K562 (cell line): Measurements from ENCODE around the gene ZW10. TPM values are rescaled to one million over a fixed set of nuclear protein-coding genes. Genes with fewer than 3 reads are reported as not detected.

Source experiments
- ILF3 ChIP-seq: fragments of 450-650 bp; IDR thresholded peaks from 2 replicates; pipeline ENCODE4 v1.6.1; 2018; ENCODE audit warnings: antibody characterized with exemption, mild to moderate bottlenecking, moderate library complexity, borderline replicate concordance
- MYBL2 ChIP-seq, 2 experiments: fragments of 450-650 bp in 1 of 2; sonication (generic) in 1 of 2; formaldehyde crosslinking in 1 of 2; IDR thresholded peaks; 2 replicates each; pipeline versions ENCODE4 v1.6.1 to v1.8.1; 2017 to 2022; ENCODE audit warnings: borderline replicate concordance in 1 of 2, inconsistent platforms in 1 of 2, low read depth in 1 of 2, mild to moderate bottlenecking in 1 of 2, missing genetic modification reagents in 1 of 2, moderate library complexity in 1 of 2
- RBM39 ChIP-seq: fragments of 200-400 bp; formaldehyde crosslinking; optimal IDR thresholded peaks from 2 replicates; pipeline ENCODE3; 2018; ENCODE audit warnings: low read depth, low read length
- REST ChIP-seq, 2 experiments: fragments of 450-650 bp; formaldehyde crosslinking in 1 of 2; IDR thresholded peaks; 2 replicates each; pipeline versions ENCODE4 v1.4.0 to v1.6.1; 2014 to 2020; ENCODE audit warnings: mild to moderate bottlenecking in 2 of 2, borderline replicate concordance in 1 of 2, low read depth in 1 of 2
- ZNF407 ChIP-seq: fragments of 450-650 bp; IDR thresholded peaks from 2 replicates; pipeline ENCODE4 v1.6.1; 2016; ENCODE audit warnings: low read depth
- ZNF785 ChIP-seq: fragments of 250-450 bp; sonication (Bioruptor Pico); IDR thresholded peaks from 2 replicates; pipeline ENCODE4 v1.4.0; 2020; ENCODE audit warnings: mild to moderate bottlenecking
- polyA plus RNA-seq, 8 experiments: library from polyadenylated mRNA; depleted of rRNA in 4 of 8; stranded (reverse) in 5 of 8; unstranded in 3 of 8; fragments of >200 nt; fragmentation: Nextera tagmentation in 2 of 8; fragmentation: Illumina TruSeq in 1 of 8; extraction: Ambion mirVana in 2 of 8; extraction: Trizol in 1 of 8; gene quantifications; 2 replicates each; pipeline versions ENCODE4 v1.2.1 to v1.2.3, GENCODE V29; 2011 to 2014; ENCODE audit warnings: inconsistent platforms in 1 of 8, missing spikeins in 1 of 8
- total RNA-seq, 7 experiments: library from RNA; depleted of rRNA in 6 of 7; stranded (reverse); fragments of >200 nt in 6 of 7; fragmentation: Illumina TruSeq in 2 of 7; extraction: Trizol in 2 of 7; gene quantifications; 2 replicates each; pipeline versions ENCODE4 v1.2.1 to v1.2.3, GENCODE V29; 2011 to 2021; ENCODE audit warnings: low replicate concordance in 1 of 7
- TF ChIP-seq, protein P1 (sequence below): sonication (generic); formaldehyde crosslinking; IDR thresholded peaks from 2 replicates; pipeline ENCODE4 v1.8.0; 2022; ENCODE audit warnings: mild to moderate bottlenecking, missing genetic modification reagents, borderline replicate concordance

Gene ZW10
- total and polyA plus RNA-seq, 9 of the 15 experiments (the other 6 are each of a cell fraction or from before 2014, with no cell fraction given): 9.4 to 37.7 (median 25.0) TPM

GRCh38 chr11:113796663-113797259 lies 23.3 kb upstream of the ZW10 start (continued):
- peak; percentile 16; the same call in 1 of the 2 replicates for TF ChIP-seq REST (IDR thresholded peaks at IDR 0.05; ENCODE audit: borderline replicate concordance)
- TF ChIP-seq REST (CRISPR knock-in tag; IDR thresholded peaks at IDR 0.05; ENCODE audit: low read depth): no peak
- TF ChIP-seq ILF3: no peak
- TF ChIP-seq ZNF407: no peak
- no peak for TF ChIP-seq ZNF785 (CRISPR knock-in tag)
- TF ChIP-seq, protein P1, sequence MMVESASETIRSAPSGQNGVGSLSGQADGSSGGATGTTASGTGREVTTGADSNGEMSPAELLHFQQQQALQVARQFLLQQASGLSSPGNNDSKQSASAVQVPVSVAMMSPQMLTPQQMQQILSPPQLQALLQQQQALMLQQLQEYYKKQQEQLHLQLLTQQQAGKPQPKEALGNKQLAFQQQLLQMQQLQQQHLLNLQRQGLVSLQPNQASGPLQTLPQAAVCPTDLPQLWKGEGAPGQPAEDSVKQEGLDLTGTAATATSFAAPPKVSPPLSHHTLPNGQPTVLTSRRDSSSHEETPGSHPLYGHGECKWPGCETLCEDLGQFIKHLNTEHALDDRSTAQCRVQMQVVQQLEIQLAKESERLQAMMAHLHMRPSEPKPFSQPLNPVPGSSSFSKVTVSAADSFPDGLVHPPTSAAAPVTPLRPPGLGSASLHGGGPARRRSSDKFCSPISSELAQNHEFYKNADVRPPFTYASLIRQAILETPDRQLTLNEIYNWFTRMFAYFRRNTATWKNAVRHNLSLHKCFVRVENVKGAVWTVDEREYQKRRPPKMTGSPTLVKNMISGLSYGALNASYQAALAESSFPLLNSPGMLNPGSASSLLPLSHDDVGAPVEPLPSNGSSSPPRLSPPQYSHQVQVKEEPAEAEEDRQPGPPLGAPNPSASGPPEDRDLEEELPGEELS (CRISPR knock-in tag): no peak
- no peak for TF ChIP-seq RBM39
- TF ChIP-seq MYBL2 (IDR thresholded peaks at IDR 0.05; ENCODE audit: low read depth): no peak
- no peak for TF ChIP-seq MYBL2 (CRISPR knock-in tag; IDR thresholded peaks at IDR 0.05; ENCODE audit: borderline replicate concordance)
